ENCODE results near the gene COL8A2.

The COL8A2 gene

GRCh38 chr1:36115931-36116330 is 9.1 kb downstream of the COL8A2 start:
- DNase-seq (ENCODE audit: low read depth, low spot score), result peak; percentile 52
- no peak overlapping the region for H3K4me3 ChIP-seq (ENCODE audit: low read depth, low read length)
- in situ Hi-C loops (cut with HindIII; ENCODE audit: low sequenced_read_pairs), result no loop called here
- TF ChIP-seq, protein P1, sequence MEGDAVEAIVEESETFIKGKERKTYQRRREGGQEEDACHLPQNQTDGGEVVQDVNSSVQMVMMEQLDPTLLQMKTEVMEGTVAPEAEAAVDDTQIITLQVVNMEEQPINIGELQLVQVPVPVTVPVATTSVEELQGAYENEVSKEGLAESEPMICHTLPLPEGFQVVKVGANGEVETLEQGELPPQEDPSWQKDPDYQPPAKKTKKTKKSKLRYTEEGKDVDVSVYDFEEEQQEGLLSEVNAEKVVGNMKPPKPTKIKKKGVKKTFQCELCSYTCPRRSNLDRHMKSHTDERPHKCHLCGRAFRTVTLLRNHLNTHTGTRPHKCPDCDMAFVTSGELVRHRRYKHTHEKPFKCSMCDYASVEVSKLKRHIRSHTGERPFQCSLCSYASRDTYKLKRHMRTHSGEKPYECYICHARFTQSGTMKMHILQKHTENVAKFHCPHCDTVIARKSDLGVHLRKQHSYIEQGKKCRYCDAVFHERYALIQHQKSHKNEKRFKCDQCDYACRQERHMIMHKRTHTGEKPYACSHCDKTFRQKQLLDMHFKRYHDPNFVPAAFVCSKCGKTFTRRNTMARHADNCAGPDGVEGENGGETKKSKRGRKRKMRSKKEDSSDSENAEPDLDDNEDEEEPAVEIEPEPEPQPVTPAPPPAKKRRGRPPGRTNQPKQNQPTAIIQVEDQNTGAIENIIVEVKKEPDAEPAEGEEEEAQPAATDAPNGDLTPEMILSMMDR (IDR thresholded peaks at IDR 0.05; ENCODE audit: low read depth, low read length), result no peak

DNA sequence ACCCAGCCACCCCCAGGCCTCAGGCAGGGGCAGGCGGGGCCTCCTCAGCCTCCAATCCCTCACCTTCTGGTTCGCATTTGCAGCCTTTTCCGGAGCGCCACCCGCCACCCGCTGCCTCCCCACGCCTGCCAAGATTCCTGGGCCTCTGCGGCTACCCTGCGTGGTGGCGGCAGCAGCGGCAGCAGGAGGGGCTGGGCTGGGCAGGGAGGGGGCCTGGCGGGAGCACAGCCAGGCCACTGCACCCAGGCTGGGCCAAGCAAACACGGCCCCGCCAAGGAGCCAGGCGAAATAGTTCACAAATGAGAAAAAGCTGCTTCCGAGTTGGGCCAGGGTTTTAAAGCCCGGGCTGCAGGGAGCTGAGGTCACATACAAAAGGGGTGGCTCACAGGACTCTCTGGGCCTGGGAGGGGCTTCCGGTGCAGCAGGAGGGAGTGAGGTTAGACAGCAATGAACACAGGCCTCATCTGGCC is 9.8 kb downstream of the COL8A2 start:
- peak; percentile 93 for DNase-seq (ENCODE audit: low read depth, low spot score)
- in situ Hi-C loops (cut with HindIII; ENCODE audit: low sequenced_read_pairs), result no loop called here
- TF ChIP-seq, protein P1 (IDR thresholded peaks at IDR 0.05; ENCODE audit: low read depth, low read length), result no peak
- no peak overlapping the region for H3K4me3 ChIP-seq (ENCODE audit: low read depth, low read length)

GRCh38 chr1:36114371-36114770 is 10.7 kb downstream of the COL8A2 start:
- no peak for DNase-seq (ENCODE audit: low read depth, low spot score)
- H3K4me3 ChIP-seq (ENCODE audit: low read depth, low read length), result no peak overlapping the region
- in situ Hi-C loops (cut with HindIII; ENCODE audit: low sequenced_read_pairs), result no loop called here
- TF ChIP-seq, protein P1 (IDR thresholded peaks at IDR 0.05; ENCODE audit: low read depth, low read length), result no peak

DNA sequence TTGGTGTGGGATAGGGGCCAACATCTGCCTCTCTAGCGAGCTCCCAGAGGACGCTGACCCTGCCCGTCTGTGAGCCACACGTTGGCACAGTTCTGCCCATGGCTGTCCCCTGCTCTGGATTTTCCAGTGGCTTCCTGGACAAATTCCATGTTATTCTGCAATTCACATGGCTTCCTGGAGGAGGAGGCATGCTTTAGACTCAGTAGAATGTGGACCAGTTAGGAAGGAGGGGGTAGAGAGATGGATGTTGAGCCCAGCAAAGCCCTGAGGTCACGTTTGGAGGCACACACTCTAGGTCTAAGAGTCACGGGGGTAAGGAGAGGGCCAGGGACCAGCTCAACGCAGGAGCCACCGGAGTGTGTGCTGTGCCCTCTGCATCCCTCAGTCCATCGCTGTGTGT is 12.2 kb downstream of the COL8A2 start:
- DNase-seq (ENCODE audit: low read depth, low spot score), result no peak
- H3K4me3 ChIP-seq (ENCODE audit: low read depth, low read length), result no peak overlapping the region
- TF ChIP-seq, protein P1 (IDR thresholded peaks at IDR 0.05; ENCODE audit: low read depth, low read length), result no peak
- in situ Hi-C loops (cut with HindIII; ENCODE audit: low sequenced_read_pairs), result no loop called here

DNA sequence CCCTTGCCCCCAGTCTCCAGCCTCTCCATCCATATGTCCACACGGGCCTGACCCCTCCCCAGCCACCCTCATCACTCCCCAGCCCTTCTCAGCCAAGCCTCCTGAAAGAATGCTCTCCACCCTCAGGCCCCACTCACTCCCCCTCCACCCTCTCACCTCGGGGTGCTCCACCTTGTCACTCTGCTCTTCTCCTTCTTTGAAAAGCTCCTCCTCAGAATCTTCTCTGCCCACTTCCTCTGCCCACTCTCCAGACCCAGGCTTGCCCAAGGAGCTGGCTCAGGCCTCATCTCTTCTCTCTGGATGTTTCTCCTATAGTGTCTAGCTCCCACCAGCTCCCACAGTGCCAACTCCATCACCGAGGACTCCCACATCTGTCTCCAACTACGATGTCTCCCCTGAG is 13.9 kb downstream of the COL8A2 start:
- no peak for DNase-seq (ENCODE audit: low read depth, low spot score)
- TF ChIP-seq, protein P1 (IDR thresholded peaks at IDR 0.05; ENCODE audit: low read depth, low read length), result no peak
- no peak overlapping the region for H3K4me3 ChIP-seq (ENCODE audit: low read depth, low read length)
- in situ Hi-C loops (cut with HindIII; ENCODE audit: low sequenced_read_pairs), result no loop called here

GRCh38 chr1:36109041-36109679 is 15.9 kb downstream of the COL8A2 start:
- TF ChIP-seq, protein P1 (IDR thresholded peaks at IDR 0.05; ENCODE audit: low read depth, low read length), result no peak
- in situ Hi-C loops (cut with HindIII; ENCODE audit: low sequenced_read_pairs), result no loop called here
- peak; percentile 82 for DNase-seq (ENCODE audit: low read depth, low spot score)
- H3K4me3 ChIP-seq (ENCODE audit: low read depth, low read length), result no peak overlapping the region
